ENCODE results near the gene GLRA3.

The GLRA3 gene

DNA sequence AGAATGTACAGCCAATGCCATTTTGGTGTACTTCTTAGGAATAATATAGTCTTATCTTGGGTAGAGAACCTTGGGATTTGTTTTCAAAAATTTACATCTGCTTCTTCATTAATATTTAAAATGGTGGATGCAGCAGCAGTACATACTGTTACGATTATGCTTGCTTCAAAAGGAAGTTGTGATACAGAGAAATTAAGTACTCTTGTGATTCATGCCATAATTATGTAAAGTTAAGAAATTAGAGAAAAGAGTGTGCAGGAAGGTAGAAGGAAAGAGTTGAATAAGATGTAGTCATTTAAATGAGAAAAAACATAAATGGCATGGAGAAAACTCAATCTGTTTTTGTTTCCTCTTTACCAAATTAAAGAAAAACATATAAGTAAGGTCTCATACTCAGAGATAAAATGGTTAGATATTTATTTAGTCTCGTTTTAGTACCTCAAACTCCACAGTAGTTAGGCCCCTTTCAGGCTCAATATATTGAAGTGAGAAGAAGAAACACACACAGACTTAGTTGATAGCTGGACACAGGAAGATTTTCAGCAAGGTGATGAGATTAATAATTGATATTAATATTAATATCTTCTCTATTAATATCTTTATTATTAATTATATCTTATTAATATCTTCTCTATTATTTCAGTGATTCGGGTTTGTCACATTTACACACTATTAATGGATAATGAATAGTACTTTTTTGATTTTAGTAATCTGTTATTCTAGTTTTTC is 236.6 kb downstream of the GLRA3 start:
- FAIRE-seq = peak; percentile 24

DNA sequence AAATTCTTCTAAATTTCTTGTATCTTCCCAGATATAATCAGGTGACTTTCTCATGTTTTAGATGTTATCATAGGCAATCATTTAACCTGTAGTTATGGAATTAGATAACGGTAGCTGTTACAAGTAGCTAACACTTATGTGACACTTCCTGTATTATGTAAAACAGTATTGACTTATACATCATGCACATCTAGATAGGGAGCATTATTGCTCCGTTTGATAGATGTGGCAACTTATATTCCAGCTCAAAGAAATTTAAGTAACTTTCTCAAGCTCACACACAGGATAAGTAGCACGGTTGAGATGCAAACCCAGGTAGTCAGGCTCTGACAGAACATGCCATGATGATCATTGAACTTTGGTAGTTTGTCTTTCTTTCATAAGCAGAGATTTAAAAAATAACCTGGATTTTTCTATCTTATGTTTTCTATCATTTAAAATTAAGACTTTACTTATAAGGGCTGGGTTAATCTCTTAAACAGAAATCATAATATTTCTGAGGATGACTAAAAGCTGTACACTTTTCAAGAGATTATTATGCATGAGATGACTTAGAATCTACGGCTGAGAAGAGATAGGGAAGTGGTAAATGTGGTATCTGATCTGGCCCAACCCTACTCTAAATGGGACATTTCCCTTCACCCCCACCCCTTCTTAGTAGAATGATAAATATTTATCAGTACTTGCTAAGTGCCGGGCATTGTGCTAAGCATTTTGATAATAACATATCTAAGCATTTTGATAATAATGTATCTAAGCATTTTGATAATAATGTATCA is 237.6 kb downstream of the GLRA3 start:
- FAIRE-seq = no peak

- FAIRE-seq = no peak
Measured at GRCh38 chr4:174590336-174590735, 238.7 kb downstream of the GLRA3 start.

All from colon (tissue), 2 donors.